ENCODE measurements around the gene OASL.

Gene OASL

DNA sequence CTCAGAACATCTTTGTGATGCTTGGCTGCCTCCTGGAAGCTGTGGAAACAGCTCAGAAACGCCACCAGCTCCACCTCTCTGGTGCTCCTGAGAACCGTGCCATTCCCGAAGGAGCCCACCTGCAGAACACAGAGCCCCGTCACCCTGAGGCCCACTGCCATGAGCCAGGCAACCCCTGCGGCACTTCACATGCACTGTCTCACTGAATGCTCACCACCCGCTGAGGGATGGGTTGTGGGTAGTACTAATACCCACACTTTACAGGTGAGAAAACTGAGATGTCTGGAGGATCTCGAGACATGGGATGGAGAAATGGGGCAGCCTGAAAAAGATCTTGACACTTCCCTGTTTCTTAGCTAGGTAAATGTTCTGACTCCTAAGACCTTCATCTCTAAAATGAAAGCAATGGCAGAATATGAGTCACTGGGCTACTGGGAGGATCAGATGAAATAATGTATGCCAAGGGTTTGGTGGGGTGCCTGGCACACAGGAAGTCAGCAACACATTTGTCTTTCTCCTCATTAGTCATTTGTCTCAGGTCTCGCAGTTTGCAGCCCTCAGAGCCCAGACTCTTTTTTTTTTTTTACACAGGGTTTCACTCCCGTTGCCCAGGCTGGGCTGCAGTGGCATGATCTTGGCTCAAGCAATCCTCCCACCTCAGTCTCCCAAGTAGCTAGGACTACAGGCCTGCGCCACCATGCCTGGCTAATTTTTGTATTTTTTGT, 5.3 kb downstream of the OASL start:
- no peak overlapping the region for H3K4me3 ChIP-seq (replicated peaks; ENCODE audit: low read depth, low read length)
- TF ChIP-seq, protein P1, sequence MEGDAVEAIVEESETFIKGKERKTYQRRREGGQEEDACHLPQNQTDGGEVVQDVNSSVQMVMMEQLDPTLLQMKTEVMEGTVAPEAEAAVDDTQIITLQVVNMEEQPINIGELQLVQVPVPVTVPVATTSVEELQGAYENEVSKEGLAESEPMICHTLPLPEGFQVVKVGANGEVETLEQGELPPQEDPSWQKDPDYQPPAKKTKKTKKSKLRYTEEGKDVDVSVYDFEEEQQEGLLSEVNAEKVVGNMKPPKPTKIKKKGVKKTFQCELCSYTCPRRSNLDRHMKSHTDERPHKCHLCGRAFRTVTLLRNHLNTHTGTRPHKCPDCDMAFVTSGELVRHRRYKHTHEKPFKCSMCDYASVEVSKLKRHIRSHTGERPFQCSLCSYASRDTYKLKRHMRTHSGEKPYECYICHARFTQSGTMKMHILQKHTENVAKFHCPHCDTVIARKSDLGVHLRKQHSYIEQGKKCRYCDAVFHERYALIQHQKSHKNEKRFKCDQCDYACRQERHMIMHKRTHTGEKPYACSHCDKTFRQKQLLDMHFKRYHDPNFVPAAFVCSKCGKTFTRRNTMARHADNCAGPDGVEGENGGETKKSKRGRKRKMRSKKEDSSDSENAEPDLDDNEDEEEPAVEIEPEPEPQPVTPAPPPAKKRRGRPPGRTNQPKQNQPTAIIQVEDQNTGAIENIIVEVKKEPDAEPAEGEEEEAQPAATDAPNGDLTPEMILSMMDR (IDR thresholded peaks at IDR 0.05; ENCODE audit: low read length, missing control alignments) = no peak
- no peak for DNase-seq (ENCODE audit: low read depth)

DNA sequence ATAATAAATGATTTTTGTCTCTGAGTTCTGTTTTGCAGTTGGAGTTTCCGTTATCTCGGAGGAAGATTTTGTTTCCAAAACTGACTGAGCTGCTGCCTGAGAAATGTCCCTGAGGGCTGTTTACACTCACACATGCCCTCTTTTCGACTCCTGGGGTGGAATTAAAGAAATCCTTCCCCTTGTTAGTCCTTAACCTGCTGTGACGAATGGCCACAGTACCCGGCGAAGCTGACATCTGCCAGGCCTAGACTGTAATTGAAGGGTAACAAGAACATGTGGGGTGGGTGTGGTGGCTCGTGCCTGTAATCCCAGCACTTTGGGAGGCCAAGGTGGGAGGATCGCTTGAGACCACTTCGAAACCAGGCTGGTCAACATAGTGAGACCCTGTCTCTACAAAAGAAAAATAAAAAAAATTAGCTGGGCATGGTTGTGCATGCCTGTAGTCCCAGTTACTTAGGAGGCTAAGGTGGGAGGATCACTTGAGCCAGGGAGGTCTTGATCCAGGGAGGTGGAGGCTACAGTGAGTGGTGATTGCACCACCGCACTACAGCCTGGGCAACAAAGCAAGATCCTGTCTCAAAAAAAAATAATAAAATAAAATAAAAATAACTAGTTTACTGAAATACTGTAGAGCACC, 8.4 kb downstream of the OASL start:
- DNase-seq (ENCODE audit: low read depth) = no peak
- TF ChIP-seq, protein P1 (IDR thresholded peaks at IDR 0.05; ENCODE audit: low read length, missing control alignments) = no peak
- no peak overlapping the region for H3K4me3 ChIP-seq (replicated peaks; ENCODE audit: low read depth, low read length)

DNA sequence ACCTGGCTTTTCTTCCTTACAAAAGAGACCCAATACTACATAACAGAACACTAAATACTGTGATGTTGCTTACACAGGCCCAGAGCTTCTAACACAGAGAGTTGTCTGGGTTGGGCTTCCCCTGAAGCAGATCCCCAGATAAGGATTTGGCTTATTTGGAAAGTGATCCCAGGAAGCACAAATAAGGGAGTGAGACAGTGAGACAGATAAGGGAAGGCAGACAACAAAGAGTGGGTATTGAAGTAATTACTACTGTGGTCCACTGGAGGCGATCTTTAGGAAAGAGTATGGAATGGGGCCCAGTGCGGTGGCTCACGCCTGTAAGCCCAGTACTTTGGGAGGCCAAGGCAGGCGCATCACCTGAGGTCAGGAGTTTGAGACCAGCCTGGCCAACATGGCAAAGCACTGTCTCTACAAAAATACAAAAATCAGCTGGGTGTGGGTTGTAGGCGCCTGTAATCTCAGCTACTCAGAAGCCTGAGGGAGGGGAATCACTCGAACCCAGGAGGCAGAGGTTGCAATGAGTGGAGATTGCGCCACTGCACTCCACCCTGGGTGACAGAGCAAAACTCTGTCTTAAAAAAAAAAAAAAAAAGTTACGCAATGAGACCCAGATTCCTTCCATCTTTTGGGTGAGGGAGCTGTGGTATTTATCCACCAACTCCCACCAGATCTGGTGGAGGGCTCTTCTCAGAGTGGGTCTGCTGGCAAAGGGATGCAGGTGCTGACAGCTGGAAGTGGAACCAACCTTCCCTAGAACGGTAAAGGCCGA, 12.6 kb downstream of the OASL start:
- H3K4me3 ChIP-seq (replicated peaks; ENCODE audit: low read depth, low read length) = no peak overlapping the region
- TF ChIP-seq, protein P1 (IDR thresholded peaks at IDR 0.05; ENCODE audit: low read length, missing control alignments) = no peak
- DNase-seq (ENCODE audit: low read depth) = no peak

DNA sequence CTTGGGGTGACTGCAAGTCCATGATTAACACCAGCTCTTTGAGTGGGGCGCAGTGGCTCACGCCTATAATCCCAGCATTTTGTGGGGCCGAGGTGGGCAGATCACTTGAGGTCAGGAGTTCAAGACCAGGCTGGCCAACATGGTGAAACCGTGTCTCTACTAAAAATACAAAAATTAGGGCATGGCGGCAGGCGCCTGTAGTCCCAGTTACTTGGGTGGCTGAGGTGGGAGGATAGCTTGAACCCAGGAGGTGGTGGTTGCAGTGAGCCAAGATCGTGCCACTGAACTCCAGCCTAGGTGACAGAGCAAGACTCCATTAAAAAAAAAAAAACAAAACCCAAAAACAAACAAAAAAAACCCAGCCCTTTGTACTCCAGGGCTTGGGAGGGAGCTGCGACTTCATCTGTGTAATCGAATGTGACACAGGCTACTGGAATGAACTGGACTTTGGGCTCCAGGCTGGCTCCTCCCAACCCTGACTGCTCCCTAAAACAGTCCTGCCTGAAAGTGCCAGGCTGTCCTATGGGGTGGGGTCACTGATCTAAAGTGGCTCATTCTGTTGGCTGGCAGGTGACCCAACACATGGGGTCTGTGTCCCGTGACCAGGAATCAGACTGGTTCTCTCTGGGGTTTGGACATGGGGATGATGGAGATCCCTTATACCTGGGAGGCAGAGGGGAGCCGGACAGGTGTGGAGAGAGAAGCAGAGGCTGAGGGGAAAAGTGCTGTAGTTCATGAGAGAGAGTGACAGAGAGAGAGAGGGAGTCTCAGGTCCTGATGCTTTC, 13.4 kb downstream of the OASL start:
- TF ChIP-seq, protein P1 (IDR thresholded peaks at IDR 0.05; ENCODE audit: low read length, missing control alignments) = no peak
- H3K4me3 ChIP-seq (replicated peaks; ENCODE audit: low read depth, low read length) = no peak overlapping the region
- DNase-seq (ENCODE audit: low read depth) = no peak

DNA sequence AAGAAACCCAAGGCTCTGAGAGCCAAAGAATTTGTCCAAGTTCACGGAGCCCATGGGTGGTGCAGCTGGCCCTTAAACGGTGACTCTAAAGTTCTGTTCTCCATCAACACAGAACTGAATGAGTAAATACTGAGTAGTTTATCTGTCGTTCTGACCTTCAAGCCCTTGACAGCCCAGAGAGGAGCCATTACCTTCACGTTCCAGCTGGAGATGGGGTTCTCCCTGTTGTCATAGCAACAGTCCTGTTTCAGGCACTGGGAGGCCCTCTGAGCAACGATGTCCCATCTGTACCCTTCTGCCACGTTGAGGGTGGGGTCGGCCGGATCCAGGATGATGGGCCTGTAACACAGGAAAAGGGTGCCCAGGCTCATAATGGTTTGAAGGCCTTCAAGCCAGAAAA, 15.2 kb downstream of the OASL start:
- DNase-seq (ENCODE audit: low read depth) = no peak
- H3K4me3 ChIP-seq (replicated peaks; ENCODE audit: low read depth, low read length) = no peak overlapping the region
- TF ChIP-seq, protein P1 (IDR thresholded peaks at IDR 0.05; ENCODE audit: low read length, missing control alignments) = no peak

DNA sequence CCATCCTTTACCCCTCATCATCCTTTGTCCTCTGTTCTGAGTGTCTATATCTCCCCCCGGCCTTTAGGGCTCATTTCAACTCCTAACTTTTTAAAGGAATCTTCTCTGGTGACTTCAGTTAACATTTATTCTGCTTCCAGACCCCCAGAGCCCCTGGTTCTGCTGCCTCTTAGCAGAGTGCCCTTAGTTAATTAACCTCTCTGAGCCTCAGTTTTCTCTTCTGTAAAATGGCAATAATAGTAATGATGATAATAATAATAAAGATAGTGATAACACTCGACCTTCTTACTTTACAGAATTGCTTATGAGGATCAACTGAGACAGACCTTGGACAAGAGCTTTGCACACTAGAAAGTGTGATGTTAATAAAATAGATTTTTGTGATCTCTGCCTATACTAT, 16.3 kb downstream of the OASL start:
- no peak overlapping the region for H3K4me3 ChIP-seq (replicated peaks; ENCODE audit: low read depth, low read length)
- no peak for DNase-seq (ENCODE audit: low read depth)
- TF ChIP-seq, protein P1 (IDR thresholded peaks at IDR 0.05; ENCODE audit: low read length, missing control alignments) = no peak

Data from fibroblast of pulmonary artery (primary cell).